Cerebellar cortex (tissue), 1 donor: ENCODE measurements around the gene CHP2.
"Not testable (repeated sequence)": the region's sequence is repeated elsewhere in the genome, so short reads cannot be mapped to it uniquely, and the experiment has no call there.

Experiments
- DNase-seq: peaks from one replicate; pipeline ENCODE4 v3.0.0-alpha.2; 2015; ENCODE audit warnings: low spot score

Gene CHP2

DNA sequence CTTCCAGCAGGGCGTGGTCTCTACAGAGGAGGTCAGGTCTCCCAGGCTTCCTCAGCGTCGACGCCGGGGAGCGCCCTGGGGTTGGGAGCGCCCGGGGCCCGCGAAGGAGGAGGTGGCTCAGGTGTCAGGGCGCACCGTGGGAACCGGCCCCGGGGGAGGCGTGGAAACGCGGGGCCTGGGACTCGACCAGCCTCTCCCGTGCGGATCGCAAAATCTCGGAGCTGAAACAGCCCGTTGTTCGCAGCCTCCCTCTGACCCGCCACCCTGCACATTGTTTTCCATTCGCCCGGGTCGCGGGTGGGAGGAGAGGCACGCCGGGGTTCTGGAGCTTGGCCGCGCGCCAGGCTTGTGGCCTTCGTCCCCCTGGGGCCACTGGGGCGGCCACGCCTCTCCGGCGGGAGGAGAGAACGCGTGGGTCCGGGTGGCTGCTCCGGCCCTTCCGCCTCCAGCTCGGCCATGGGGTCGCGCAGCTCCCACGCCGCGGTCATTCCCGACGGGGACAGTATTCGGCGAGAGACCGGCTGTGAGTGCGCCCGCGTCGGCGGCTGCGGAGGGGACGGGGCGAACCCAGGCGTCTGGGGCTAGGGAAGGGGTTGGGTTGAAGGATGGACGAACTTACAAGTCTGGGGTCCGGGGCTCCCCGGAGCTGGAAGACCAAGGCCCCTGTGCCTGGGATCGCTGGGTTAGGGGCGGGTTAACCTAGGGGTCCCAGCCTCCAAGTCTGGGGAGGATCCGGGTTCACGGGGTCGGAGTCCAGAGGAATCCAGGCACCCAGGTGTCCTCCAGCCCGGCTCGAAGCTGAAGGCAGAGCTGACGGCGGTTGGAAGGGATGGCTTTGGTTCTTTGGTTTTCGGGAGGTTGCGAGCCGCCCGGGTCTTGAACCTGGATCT, at the start of gene CHP2:
CHP2 (plus strand) TSS at position 433 of the 890 bp plus-strand sequence; CDS start at position 457, 24 bp downstream.
- no peak for DNase-seq

DNA sequence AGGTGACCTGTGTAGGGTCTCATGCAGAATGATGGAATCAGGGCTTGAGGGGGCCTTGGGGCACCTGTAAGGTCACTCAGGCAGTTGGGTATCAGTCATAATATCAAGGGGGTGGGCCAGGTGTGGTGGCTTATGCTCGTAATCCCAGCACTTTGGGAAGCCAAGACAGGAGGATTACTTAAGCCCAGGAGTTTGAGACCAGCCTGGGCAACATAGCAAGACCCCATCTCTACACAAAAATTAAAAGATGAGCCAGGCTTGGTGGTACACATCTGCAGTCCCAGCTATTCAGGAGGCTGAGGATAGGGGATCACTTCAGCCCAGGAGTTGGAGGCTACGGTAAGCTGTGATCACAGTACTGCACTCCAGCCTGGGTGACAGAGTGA, 49.3 kb upstream of the CHP2 start:
- DNase-seq, result no peak

DNA sequence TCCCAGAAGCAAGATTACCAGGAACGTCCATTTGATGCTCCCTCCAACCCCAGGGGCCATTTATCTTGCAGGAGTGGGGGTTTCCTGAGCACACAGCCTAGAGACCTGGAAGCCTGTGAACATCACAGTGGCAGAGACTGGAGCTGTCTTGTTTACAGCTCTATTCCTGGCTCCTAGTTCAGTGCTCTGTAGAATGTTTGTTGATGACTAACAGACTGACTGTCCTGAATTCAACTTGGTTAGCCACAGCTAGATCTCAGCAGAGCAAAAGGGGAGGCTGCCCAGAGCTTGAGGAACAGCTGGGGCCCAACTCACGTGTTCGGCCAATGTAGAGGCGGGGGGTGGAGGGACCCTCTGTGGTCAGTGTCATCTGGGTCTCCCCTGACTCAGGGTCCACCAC, 48.4 kb upstream of the CHP2 start:
- no peak for DNase-seq

DNA sequence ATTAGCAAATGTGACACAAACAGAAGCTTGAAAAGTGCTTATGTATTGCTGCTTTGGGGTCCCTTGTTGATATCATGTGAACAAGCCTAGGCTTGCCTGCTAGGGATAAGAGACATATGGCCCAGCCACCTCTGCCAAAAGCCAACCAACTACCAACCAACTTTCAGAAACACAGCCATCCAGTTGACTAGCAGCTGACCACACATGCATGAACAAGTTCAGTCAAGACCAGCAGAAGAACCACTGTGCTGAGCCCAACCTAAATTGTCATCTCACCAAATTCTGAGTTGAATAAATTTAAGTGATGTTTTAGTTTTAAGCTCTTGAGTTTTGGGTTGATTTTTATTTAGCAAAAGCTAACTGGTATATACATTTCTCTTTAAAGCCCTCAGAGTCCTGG, 45.3 kb upstream of the CHP2 start:
- no peak for DNase-seq

DNA sequence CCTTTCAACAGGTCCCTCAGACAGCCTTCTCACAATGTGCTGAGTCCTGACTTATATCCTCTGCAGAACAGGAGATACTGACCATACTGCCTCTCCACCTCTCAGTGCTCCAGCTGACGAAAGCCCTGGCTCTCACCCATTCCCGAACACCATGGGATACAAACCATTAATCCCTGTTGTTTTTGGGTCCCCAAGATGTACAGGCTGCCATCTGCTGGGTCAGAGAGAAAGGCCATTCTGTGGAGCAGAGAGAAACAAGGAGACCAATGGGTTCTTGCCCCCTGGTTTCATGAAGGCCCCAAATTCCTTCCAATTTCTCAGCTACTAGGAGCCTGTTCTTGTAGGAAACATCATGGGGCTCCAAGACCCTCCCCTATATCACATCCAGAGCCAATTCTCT, 44.8 kb upstream of the CHP2 start:
- DNase-seq, result no peak

DNA sequence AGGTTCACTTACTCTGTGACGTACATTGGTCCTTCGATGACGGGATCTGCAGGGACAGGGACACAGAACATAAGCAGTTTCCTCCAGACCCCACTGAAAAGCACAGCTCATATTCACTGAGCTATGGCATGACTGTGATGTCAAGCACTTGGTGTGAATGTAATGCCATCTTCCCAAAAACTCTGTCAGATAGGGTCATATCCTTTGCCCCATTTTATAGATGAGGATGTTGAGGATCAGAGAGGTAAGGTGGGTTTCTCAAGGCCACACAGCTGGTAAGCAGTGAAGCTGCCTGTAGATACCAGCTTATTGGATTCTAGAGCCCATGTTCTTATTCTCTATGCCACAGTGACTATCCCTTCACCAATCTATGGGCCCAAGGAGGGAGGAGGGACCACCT, 44.3 kb upstream of the CHP2 start:
- DNase-seq, result no peak

DNA sequence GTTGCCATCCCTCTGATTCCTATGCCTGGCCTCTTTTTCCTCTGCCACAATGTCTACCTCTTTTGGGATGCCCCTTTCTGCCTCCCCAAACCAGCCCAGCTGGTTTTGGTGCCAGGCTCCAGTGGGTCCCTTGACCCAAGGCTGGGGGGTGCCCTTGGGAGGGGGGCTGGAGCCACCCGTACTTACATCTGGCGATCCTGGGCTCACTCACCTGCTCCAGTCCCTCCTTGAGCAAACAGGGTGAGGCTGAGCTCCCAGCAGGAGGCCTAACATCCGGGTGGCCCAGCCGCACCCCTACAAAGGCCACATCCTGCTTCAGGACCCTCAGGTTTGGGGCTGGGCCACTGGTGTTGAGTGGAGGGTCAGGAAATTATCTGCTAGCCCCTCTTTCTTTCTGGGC, 43.0 kb upstream of the CHP2 start:
- no peak for DNase-seq

DNA sequence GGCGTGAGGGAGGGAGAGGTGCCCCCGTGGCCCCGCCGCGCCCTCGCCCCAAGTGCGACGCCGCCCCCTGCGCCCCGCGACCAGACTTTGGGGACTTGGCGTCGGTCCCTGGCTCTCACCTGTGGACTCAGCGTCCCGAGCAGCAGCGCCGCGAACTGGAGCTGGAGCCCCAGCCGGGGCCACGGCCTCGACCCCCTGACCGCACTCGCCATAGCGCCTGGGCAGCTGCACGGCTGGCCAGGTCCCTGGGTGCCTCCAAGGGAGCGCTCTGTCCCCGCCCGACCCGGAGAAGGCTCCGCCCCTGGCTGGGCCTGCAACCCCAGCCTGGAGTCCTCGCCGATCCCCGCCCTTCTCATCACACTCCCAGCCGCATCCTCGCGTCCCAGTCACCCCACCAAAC, 41.9 kb upstream of the CHP2 start, which contains the start of gene ERN2:
ERN2 (minus strand) TSS at position 247 of the 400 bp plus-strand sequence; CDS start at position 212, 35 bp downstream.
- DNase-seq, result no peak

DNA sequence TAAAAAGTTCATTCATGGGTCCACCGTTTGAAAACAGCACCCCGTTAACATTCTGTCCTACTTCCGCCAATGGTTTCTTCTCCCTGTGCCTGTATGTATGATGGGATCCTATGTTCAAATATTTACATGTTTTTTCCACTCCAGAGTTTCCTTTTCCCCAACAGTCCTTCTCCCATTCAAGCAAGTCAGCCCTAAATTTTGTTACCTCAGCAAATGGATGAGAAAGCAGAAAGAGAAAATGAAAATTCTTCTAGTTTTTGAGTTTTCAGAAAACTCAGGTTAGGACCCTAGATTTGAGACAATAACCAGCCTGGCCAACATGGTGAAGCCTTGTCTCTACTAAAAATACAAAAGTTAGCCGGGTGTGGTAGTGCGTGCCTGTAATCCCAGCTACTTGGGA, 38.3 kb upstream of the CHP2 start:
- DNase-seq, result no peak

DNA sequence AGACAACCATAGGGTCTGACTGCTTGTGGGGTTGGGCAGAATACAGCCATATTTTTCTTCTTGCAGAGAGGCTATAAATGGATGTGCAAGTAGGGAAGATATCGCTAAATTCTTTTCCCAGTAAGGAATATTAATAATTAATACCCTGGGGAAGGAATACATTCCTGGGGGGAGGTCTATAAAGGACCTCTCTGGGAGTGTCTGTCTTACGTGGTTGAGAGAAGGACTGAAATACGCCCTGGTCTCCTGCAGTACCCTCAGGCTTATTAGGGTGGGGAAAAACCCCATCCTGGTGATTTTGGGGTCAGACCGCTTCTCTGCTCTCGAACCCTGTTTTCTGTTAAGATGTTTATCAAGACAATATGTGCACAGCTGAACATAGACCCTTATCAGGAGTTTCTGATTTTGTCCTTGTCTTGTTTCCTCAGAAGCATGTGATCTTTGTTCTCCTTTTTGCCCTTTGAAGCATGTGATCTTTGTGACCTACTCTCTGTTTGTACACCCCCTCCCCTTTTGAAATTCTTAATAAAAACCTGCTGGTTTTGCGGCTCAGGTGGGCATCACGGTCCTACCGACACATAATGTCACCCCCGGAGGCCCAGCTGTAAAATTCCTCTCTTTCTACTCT, 32.1 kb upstream of the CHP2 start:
- not testable (repeated sequence) for DNase-seq

DNA sequence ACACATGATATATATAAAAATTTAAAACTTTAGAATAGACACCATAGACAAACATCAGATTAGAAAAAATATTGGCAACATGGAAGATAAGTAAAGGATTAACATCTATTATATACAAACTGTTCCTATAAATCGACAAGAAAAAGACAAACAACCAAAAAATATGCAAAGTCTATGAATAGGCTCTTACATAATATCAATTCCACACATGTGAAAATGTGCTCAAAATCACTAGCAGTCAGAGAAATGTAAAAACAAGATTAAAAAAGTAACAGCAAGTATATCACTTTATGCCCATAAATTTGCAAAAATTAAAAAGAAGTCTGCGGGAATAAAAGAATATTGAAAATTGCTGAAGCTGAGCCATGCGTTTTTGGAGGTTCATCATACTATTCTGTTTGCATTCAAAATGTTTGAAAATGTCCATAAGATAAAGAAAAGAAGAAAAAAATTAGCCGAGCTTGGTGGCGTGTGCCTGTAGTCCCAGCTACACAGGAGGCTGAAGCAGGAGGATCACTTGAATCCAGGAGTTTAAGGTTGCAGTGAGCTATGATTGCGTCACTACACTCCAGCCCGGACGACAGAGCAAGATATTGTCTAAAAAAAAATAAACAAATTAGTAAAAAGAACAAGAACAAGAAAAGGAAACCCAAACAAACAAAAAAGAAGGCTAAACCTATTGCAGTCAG, 30.6 kb upstream of the CHP2 start:
- DNase-seq, result no peak

DNA sequence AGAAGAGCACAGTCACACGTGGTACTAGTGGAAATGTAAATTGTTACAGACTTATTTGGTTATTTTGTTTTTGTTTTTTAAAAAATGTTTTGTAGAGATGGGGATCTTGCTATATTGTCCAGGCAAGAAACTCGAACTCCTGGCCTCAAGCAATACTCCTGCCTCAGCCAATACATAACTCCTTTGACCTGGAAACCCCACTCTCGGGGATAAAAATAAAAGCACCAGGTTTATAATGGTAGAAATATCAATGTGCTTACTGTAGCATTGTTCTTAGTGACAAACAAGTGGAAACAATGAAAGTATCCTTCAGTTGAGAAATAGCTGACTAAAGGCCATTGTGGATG, 30.1 kb upstream of the CHP2 start:
- no peak for DNase-seq

DNA sequence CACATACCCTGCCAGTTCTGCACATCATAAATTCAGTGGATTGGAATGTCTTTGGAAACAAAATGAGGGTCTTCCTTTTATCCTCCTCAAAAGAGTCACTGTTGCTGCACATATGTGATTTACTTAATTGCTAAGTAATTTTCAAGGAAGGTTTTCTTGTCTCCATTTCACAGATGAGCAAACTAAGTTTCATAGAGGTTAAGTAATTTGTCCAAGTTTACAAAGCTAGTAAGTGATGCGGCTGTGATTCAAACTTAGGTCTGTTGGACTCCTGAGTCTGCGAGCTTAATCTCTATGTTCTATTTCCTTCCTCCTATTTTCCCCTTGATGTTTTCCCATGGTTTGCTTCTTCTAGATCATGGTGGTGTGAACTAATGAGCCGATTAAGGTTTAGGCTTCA, 28.1 kb upstream of the CHP2 start:
- no peak for DNase-seq

DNA sequence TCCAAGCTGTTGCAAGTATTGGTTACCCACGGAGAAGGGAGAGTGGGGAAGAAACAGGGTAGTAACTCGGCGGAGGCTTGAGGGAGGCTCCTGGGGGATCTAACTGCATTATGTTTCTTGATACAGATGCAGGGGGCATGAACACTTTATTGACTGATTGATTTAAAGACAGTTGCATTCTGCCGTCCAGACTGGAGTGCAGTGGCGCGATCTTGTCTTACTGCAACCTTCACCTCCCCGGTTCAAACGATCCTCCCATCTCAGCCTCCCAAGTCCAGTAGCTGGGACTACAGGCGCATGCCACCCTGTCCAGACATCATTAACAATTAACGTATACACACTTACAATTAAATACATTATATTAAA, 26.7 kb upstream of the CHP2 start:
- DNase-seq, result no peak

DNA sequence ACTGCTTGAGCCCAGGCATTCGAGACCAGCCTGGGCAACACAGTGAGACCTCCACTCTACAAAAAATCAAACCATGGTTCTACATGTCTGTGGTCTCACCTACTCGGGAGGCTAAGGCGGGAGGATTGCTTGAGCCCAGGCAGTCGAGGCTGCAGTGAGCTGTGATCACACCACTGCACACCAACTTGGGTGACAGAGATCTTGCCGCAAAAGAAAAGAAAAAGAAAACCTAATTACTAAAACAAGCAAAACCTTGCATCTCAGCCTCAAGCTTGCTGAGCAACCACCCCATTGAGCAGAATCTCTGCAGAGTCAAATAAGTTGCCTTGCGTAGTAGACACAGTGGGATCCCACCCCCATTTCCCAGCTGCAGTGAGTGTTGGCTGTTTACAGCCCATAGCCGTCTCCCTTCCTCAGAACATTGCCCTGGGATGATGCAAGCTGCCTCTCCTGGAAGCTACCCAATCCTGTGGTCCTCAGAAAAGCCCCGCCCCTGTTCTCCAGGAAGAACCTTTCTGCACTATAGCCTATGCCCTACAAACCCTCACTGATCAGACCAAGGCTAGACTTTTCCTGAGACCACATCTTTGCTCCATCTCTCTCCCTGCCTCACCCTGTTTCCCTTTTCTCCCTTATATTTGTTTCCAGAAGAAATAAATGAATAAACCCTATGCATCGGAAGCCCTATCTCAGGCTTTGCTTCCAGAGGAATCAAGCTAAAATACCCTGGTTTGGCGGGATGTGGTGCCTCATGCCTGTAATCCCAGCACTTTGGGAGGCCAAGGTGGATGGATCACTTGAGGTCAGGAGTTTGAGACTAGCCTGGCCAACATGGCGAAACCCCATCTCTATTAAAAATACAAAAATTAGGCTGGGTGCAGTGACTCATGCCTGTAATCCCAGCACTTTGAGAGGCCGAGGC, 25.1 kb upstream of the CHP2 start:
- DNase-seq, result no peak

DNA sequence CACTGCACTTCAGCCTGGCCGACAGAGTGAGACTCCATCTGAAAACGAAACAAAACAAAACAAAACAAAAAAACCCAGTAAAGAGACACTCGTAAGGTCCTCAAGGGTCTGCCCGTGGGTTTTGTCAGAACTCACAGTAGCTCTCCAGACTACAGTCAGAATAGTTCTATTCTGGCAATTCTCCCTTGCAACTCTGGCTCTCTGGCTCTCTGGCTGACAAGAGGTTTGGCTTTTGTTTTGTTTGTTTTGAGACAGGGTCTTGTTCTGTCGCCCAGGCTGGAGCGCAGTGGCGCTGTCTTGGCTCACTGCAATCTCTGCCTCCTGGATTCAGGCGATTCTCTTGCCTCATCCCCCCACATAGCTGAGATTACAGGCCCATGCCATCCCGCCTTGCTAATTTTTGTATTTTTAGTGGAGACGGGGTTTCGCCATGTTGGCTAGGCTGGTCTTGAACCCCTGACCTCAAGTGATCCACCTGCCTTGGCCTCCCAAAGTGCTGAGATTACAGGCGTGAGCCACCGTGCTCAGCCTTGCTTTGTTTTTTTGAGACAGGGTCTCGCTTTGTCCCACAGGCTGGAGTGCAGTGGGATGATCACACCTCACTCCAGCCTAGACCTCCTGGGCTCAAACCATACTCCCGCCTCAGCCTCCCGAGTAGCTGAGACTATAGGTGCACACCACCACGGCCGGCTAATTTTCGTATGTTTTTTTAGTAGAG, 20.5 kb upstream of the CHP2 start:
- DNase-seq, result no peak

DNA sequence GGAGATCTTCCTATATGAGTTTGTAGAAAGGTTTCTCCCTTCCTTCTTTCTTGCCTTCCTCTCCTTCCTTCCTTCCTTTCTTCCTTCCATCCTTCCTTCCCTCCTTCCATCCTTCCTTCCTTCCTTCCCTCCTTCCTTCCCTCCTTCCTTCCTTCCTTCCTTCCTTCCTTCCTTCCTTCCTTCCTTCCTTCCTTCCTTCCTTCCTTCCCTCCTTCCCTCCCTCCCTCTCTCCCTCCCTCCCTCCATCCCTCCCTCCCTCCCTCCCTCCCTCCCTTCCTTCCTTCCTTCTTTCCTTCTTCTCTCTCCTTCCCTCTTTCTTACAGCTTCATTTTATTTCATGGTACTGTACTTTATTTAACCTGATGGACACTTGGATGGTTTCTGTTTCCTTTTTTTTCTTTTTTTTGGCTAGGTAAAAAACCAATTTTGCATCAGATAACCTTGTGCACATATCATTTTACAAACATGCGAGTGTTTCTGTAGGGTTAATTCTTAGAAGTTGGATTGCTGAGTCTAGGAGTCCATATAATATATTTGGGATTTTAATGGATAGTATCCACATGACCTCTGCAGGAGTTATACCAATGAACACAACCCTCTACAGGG, 17.3 kb upstream of the CHP2 start:
- DNase-seq, result not testable (repeated sequence)

DNA sequence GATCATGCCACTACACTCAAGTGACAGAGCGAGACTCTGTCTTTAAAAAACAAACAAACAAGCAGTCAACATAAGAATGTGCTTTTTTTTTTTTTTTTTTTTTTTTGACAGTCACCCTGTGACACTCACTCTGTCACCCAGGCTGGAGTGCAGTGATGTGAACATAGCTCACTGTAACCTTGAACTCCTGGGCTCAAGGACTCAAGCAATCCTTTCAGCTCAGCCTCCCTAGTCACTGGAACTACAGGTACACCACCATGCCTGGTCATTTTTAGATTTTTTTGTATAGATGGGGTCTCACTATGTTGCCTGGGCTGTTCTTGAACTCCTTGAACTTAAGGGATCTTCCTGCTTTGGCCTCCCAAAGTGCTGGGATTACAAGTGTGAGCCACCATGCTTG, 15.3 kb upstream of the CHP2 start:
- DNase-seq, result no peak

DNA sequence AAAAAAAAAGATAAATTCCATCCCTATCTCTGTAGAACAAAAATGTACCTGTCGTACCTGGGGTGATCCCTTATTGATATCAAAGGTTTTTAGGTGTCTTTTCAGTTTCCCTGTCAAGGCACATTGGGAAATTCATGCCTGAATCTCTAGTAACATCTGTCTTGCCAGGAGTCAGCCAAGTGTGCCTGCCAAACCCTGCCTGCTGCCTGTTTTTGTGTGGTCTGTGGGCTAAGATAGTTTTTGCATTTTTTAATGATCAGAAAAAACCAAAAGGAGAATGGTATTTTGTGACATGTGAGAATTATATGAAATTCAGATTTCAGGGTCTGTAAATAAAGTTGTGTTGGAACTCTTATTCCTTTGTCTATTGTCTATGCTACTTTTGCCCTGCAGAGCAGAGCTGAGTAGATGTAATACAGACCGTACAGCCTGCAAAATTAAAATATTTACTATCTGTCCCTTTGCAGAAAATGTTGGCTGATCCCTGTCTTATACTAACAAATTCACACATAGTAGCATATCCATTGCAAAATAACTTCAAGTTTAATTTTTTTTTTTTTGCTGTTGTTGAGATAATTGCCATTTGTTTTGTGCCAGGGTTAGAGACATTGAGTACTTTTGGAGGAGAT, 13.0 kb upstream of the CHP2 start:
- no peak for DNase-seq

DNA sequence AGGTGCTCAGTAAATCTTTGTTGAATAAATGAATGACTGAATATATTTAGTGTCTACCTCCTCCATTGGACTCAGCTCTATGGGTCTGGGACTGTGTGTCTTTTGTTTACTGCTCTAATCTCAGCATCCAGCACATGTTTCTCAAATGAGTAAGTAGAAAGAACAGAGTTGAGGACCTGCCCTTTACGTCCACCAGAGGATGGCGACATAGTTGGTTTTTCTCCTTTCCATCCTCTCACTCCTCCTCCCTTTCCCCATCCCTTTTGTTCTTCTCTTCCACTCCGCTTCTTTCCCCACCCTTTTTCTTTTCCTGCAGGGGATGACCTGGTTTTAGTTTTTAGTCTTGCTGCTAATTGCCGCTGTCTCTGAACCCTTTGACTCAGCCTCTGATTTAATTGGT, 12.1 kb upstream of the CHP2 start:
- no peak for DNase-seq
